ENCODE results near the gene MS4A6A. TPM values are rescaled to one million over a fixed set of nuclear protein-coding genes. Genes with fewer than 3 reads are reported as not detected.

Gene MS4A6A

GRCh38 chr11:60127311-60127811, 55.5 kb downstream of the MS4A6A start:
- Histone ChIP-seq H3K9me3 (replicated peaks; ENCODE audit: low read length) (no peaks in the 10 kb centered on the region), H3K4me2 (ENCODE audit: low read length) (no peak overlapping the region), H3K9ac (ENCODE audit: low read depth, low read length) (no peak overlapping the region), H3K4me3 (ENCODE audit: low read length) (no peak overlapping the region), H3K4me1 (ENCODE audit: control insufficient read depth, insufficient read depth, low read length) (no peaks in the 10 kb centered on the region), H3K36me3 (ENCODE audit: insufficient read depth, low read length) (no peaks in the 10 kb centered on the region), H3K27me3 (ENCODE audit: control insufficient read depth, insufficient read depth, low read length) (no peaks in the 10 kb centered on the region)

- H3K9me3 ChIP-seq (replicated peaks; ENCODE audit: low read length) = no peaks in the 10 kb centered on the region
- H3K36me3 ChIP-seq (ENCODE audit: insufficient read depth, low read length) = no peaks in the 10 kb centered on the region
- H3K4me1 ChIP-seq (ENCODE audit: control insufficient read depth, insufficient read depth, low read length) = no peaks in the 10 kb centered on the region
- H3K9ac ChIP-seq (ENCODE audit: low read depth, low read length) = no peak overlapping the region
- H3K4me2 ChIP-seq (ENCODE audit: low read length) = no peak overlapping the region
- no peak overlapping the region for H3K4me3 ChIP-seq (ENCODE audit: low read length)
- no peaks in the 10 kb centered on the region for H3K27me3 ChIP-seq (ENCODE audit: control insufficient read depth, insufficient read depth, low read length)
Observed at GRCh38 chr11:60125956-60126585, 56.8 kb downstream of the MS4A6A start.

- no peaks in the 10 kb centered on the region for H3K4me1 ChIP-seq (ENCODE audit: control insufficient read depth, insufficient read depth, low read length)
- no peak overlapping the region for H3K9ac ChIP-seq (ENCODE audit: low read depth, low read length)
- no peaks in the 10 kb centered on the region for H3K9me3 ChIP-seq (replicated peaks; ENCODE audit: low read length)
- no peaks in the 10 kb centered on the region for H3K27me3 ChIP-seq (ENCODE audit: control insufficient read depth, insufficient read depth, low read length)
- no peaks in the 10 kb centered on the region for H3K36me3 ChIP-seq (ENCODE audit: insufficient read depth, low read length)
- no peak overlapping the region for H3K4me3 ChIP-seq (ENCODE audit: low read length)
- H3K4me2 ChIP-seq (ENCODE audit: low read length) = no peak overlapping the region
Observed at GRCh38 chr11:60124802-60125432, 58.0 kb downstream of the MS4A6A start.

Small RNA genes lying within 50 kb of the gene (small RNA-seq; reads per million reads assigned to genes)
- gene MIR6503 = not detected
